Measurements from ENCODE around the gene MST1R. TPM values are rescaled to one million over a fixed set of nuclear protein-coding genes. Genes with fewer than 3 reads are reported as not detected.

The MST1R gene
- total and polyA plus RNA-seq, 4 donors, result 5.6 to 54.8 (median 28.7) TPM

DNA sequence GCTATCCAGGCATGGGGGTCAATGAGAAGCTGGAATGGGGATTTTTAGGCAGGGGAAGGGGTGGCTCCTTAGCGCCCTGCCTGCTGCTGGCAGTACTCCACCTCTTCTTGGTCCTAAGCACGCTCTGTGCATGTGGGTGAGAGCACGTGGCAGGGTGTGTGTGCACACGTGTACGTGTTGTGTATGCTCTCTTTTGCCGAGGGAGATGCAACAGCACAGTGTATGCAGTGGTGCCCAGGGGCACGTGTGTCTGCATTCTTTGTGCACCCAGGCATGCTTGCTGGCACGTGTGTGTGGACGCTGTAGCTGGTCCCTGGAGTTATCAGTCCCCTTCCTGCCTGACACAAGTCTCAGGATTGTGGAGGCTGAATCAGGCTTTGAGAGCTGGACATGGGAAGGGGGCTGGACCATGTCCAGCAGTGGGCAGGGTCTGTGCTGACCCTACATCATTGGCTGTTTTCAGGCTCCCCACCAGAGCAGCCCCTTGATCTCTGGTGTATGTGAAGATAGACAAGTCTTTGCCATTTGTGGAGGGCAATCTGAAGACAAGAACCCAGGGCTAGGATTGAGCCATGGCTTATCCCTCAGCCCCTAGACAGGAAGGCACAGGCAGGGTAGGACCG lies 32.0 kb downstream of the MST1R start:
- H3K4me1 ChIP-seq (ENCODE audit: control insufficient read depth in 5 of 5, insufficient read depth in 5 of 5, low read length in 5 of 5), result peaks cover 0 to 11% (median 4%) of the 10 kb centered on the region in 5 donors
- no peak overlapping the region for H3K9ac ChIP-seq (ENCODE audit: insufficient read depth in 1 of 2, low read length in 2 of 2)
- no peak overlapping the region for H3K27ac ChIP-seq (ENCODE audit: low read depth in 1 of 2, low read length in 1 of 2)
- DNase-seq, result peak in 1 of 3 donors; percentile 37
- no peaks in the 10 kb centered on the region for H3K36me3 ChIP-seq (ENCODE audit: control insufficient read depth in 4 of 4, insufficient read depth in 4 of 4, low read length in 4 of 4)
- H3K4me3 ChIP-seq, result no peak overlapping the region
- WGBS, 2 donors, result 73 to 88% methylated on average over 10 of the region's 10 CpGs
- TF ChIP-seq, protein P1, sequence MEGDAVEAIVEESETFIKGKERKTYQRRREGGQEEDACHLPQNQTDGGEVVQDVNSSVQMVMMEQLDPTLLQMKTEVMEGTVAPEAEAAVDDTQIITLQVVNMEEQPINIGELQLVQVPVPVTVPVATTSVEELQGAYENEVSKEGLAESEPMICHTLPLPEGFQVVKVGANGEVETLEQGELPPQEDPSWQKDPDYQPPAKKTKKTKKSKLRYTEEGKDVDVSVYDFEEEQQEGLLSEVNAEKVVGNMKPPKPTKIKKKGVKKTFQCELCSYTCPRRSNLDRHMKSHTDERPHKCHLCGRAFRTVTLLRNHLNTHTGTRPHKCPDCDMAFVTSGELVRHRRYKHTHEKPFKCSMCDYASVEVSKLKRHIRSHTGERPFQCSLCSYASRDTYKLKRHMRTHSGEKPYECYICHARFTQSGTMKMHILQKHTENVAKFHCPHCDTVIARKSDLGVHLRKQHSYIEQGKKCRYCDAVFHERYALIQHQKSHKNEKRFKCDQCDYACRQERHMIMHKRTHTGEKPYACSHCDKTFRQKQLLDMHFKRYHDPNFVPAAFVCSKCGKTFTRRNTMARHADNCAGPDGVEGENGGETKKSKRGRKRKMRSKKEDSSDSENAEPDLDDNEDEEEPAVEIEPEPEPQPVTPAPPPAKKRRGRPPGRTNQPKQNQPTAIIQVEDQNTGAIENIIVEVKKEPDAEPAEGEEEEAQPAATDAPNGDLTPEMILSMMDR (IDR thresholded peaks at IDR 0.05; ENCODE audit: control extremely low read depth, extremely low read depth), result no peak
- H3K9me3 ChIP-seq (ENCODE audit: control insufficient read depth in 4 of 4, insufficient read depth in 3 of 4, low read length in 3 of 4), result peaks cover 0 to 2% (median 0%) of the 10 kb centered on the region in 4 donors
- H3K27me3 ChIP-seq (ENCODE audit: control insufficient read depth in 3 of 3, insufficient read depth in 3 of 3, low read length in 2 of 3), result peaks cover 5 to 37% (median 25%) of the 10 kb centered on the region in 3 donors
- no peak for ATAC-seq (ENCODE audit: insufficient read depth, low FRiP score)

DNA sequence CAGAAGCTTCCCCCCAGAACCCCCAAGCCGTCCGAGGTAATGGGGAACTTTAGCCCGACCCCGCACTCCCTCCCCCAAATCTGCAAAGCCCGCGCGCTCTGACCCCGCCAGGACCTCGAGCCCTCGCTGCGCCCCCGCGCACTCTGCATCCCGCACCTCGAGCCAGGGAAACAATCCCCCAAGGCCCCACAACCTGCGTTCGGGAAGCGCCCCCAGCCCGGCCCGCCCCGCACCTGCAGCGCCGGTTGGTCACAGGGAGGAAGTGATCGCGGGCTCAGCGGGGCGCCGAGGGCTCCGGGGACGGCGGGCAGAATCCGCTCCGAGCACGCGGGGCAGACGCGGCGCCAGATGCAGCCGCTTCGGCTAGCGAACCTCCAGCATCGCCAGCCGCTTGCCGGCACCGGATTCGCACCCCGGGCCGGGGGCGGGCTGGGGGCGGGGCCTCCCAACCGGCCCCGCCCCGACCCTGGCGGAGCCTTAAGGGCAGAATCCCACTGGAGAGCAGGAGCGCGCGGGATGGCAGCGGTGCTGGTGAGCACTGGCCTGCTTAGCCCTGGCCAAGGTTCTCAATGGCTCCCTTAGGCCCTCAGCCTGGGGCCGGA lies 34.0 kb downstream of the MST1R start, which contains the start of gene CAMKV:
CAMKV (minus strand) TSS at position 382 of the 602 bp plus-strand sequence. CDS start 7,518 bp downstream, outside the sequence.
- no peak within 1 kb of the TSS for H3K4me3 ChIP-seq
- H3K27ac ChIP-seq (ENCODE audit: low read depth in 1 of 2, low read length in 1 of 2), result no peak within 1 kb of the TSS
- H3K36me3 ChIP-seq (ENCODE audit: control insufficient read depth in 4 of 4, insufficient read depth in 4 of 4, low read length in 4 of 4), result no peaks in the 10 kb centered on the region
- H3K9me3 ChIP-seq (ENCODE audit: control insufficient read depth in 4 of 4, insufficient read depth in 3 of 4, low read length in 3 of 4), result peaks cover 0 to 2% (median 0%) of the 10 kb centered on the region in 4 donors
- H3K27me3 ChIP-seq (ENCODE audit: control insufficient read depth in 3 of 3, insufficient read depth in 3 of 3, low read length in 2 of 3), result peaks cover 5 to 39% (median 25%) of the 10 kb centered on the region in 3 donors
- peaks cover 0 to 11% (median 4%) of the 10 kb centered on the region in 5 donors for H3K4me1 ChIP-seq (ENCODE audit: control insufficient read depth in 5 of 5, insufficient read depth in 5 of 5, low read length in 5 of 5)
- TF ChIP-seq, protein P1 (IDR thresholded peaks at IDR 0.05; ENCODE audit: control extremely low read depth, extremely low read depth), result no peak
- WGBS, 2 donors, result 1 to 2% methylated on average over 50 to 59 of the region's 59 CpGs
- ATAC-seq (ENCODE audit: insufficient read depth, low FRiP score) (no peak), DNase-seq (no peak)
- no peak within 1 kb of the TSS for H3K9ac ChIP-seq (ENCODE audit: insufficient read depth in 1 of 2, low read length in 2 of 2)

DNA sequence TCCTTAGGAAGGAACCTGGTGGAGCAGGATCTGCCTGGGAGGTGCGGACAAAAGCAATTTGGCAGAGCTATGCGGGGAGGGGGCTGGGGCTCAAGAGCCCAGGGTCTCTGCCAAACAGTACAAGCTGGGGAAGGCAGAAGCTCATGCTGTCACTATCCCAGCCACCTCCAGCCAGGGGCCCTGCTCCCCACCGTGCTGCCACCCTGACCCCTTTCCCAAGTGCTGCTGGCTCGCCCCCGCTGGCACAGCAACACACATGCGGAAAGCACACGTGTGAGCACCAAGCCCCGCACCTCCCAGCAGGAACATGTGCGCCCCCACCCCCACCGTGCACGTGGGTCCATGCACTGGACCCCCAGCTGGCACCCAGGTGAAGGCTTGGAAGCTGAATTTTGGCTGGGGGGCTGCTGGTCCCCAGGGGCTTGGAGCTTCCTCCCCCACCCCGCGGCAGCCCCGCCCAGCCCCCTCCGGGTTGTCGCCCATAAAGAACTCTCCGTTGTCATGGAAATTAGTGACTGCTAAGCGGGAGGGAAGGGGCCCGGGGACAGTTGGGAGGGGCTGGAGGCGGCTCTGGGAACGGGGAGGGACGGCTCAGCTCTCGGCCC lies 34.7 kb downstream of the MST1R start:
- H3K9me3 ChIP-seq (ENCODE audit: control insufficient read depth in 4 of 4, insufficient read depth in 3 of 4, low read length in 3 of 4), result peaks cover 0 to 2% (median 0%) of the 10 kb centered on the region in 4 donors
- H3K9ac ChIP-seq (ENCODE audit: insufficient read depth in 1 of 2, low read length in 2 of 2), result no peak overlapping the region
- H3K4me1 ChIP-seq (ENCODE audit: control insufficient read depth in 5 of 5, insufficient read depth in 5 of 5, low read length in 5 of 5), result peaks cover 0 to 11% (median 4%) of the 10 kb centered on the region in 5 donors
- ATAC-seq (ENCODE audit: insufficient read depth, low FRiP score), result no peak
- 3 to 4% methylated on average over 23 of the region's 23 CpGs for whole genome bisulfite sequencing, 2 donors
- no peak overlapping the region for H3K27ac ChIP-seq (ENCODE audit: low read depth in 1 of 2, low read length in 1 of 2)
- H3K27me3 ChIP-seq (ENCODE audit: control insufficient read depth in 3 of 3, insufficient read depth in 3 of 3, low read length in 2 of 3), result peaks cover 5 to 39% (median 25%) of the 10 kb centered on the region in 3 donors
- TF ChIP-seq, protein P1 (IDR thresholded peaks at IDR 0.05; ENCODE audit: control extremely low read depth, extremely low read depth), result no peak
- H3K4me3 ChIP-seq, result no peak overlapping the region
- DNase-seq, result no peak
- no peaks in the 10 kb centered on the region for H3K36me3 ChIP-seq (ENCODE audit: control insufficient read depth in 4 of 4, insufficient read depth in 4 of 4, low read length in 4 of 4)

All from lung (tissue), 12 donors.